T-helper 9 cell (primary cell): ENCODE data around the gene CLNS1A.
"Not testable (repeated sequence)": the region's sequence is repeated elsewhere in the genome, so short reads cannot be mapped to it uniquely, and the experiment has no call there.

ENCODE experiments used
- DNase-seq: peaks from one replicate; pipeline ENCODE4 v3.0.0-alpha.2; 2020
- total RNA-seq, 2 donors: gene quantifications; one replicate each; lab custom pipeline; 2026; lab: John Stamatoyannopoulos, UW

Gene CLNS1A
- 69.7 to 106 reads per million in 2 donors for total RNA-seq

DNA sequence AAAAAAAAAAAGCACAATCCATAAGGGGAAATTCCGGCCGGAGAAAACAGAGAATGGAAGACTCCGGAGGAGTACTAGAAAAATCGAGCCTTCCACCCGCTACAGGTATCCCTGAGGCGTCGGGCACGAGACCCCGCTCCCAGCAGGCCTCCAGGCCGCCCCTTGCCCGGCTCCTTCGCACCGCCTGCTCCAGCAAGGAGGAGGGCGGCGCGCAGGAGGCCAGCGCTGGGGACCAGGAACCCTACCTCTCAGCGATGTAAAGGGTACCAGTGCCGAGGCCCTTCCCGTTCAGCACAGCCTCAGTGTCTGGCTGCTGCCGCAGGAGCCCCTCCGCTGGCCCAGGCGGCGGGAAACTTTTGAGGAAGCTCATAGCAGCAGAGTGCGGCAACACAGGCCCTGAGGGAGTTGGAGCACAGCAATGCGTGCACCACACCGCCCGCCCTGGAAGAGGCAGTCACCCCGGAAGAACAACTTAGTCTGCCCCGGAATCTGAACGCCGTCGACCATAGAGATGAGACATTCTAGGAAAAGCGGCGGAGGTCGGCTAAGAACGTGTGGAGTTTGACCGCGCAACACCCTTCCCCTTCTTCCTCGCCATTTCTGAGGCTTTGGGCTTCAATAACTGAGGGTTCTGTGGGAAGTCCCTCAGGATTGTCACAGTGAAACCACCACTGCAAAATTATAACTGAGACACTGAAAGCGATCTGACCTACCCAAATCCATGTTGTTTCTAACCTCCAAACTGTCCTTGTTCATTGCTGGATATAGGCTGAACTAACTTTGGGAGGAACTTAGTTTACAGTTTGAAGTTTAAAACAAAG is at the start of gene CLNS1A:
Gene CLNS1A (minus strand): TSS at position 450 of the 821 bp plus-strand sequence. CDS start 80 bp downstream, at position 370.
- DNase-seq, result peak; percentile 60

GRCh38 chr11:77687088-77687487 is 49.5 kb upstream of the CLNS1A start:
- DNase-seq, result no peak

DNA sequence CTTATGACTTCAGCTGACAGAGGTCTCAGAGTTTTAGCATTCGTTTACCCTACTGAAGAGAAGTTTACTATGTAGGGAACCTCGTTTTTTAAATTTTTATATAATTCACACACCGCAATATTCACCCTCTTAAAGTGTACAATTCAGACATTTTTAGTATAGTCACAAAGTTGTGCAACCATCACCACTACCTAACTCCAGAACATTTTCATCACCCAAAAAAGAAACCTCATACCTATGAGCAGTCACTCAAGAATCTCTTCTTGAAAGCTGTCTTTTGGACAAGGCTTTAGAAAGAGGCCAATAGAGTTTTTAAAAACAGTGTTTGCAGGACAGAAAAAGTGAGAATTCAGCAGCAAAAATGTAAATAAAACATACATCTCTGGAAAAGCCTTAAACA is 39.5 kb upstream of the CLNS1A start:
- DNase-seq, result no peak

GRCh38 chr11:77672264-77672663 is 34.7 kb upstream of the CLNS1A start:
- no peak for DNase-seq

DNA sequence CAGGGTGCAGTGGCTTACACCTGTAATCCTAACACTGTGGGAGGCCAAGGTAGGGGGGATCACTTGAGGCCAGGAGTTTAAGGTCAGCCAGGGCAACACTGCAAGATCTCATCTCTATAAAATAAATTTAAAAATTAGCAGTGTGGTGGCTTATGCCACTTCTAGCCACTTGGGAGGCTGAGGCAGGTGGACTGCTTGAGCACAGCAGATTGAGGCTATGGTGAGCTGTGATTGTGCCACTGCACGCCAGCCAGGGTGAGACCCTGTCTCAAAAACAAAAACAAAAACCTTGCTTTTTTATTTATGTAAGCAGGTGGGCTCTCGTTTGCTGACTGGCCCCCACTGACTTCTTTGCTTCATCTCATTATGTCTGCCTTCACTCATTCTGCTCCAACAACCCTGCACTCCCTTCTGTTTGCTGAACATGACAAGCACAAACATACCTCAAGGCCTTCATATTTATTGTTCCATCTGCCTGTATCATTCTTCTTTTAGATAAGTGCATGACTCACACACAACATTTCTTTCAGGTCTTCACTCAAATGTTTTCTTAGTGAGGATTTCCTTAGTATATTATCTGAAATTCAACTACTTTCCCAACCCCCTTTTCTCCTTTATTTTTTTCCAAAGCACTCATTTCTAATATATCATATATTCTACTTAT is 32.4 kb upstream of the CLNS1A start:
- DNase-seq, result no peak

GRCh38 chr11:77668760-77669159 is 31.2 kb upstream of the CLNS1A start:
- DNase-seq, result no peak

DNA sequence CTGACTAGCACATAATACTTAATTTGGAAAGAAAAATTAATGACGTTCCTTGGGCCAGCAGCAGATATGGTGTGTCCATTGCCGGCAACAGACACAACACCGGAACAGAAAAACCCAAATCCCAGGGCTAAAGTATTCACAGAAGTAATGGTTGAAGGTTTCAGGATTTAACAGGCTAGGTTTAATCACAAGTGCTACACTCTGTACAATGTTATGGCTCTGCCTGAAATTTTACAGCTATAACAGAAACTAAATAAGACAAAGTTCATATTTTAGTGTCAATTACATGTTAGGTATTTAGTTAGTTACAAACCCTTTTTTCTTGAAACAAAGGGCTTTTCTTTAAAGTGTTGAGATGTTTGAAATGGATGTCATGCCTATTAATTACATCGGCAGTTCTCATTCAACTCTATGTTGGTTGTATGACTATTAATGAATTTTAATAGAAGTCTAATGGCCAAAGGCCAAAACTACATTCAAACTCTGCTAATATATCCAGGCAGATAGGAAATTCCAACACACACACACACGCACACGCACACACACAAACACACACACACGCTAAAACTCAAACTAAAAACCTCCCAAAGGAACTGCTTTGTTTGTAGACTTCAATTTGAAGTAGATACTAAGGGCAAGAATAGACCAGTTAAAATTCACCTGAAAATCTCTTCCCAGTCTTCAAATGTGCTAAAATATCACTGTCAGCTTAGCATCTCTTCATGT is 27.8 kb upstream of the CLNS1A start:
- no peak for DNase-seq

- no peak for DNase-seq
Measured at GRCh38 chr11:77661670-77662069, 24.1 kb upstream of the CLNS1A start.

- DNase-seq, result no peak
Measured at GRCh38 chr11:77660947-77661346, 23.4 kb upstream of the CLNS1A start.

GRCh38 chr11:77658213-77659013 is 20.8 kb upstream of the CLNS1A start:
- no peak for DNase-seq

GRCh38 chr11:77656362-77656761 is 18.8 kb upstream of the CLNS1A start:
- DNase-seq, result no peak

- DNase-seq, result no peak
Measured at GRCh38 chr11:77654770-77655434, 17.3 kb upstream of the CLNS1A start.

DNA sequence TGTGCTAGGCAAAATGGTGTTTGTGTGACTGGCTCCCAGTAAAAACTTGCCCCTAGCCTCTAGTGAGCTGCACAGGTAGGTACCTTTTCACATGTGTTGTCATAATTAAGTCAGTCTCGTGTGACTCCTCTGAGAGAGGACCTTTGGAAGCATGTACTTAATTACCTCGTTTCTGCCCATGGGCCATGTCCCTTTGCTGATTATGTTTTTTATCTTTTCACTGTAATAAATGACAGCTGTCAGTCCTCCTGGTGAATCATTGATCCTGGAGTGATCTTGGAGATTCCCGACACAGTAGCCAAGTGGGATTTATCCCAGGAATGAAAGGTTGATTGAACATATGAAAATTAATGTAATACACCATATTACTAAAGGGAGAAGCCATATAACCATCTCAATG is 12.5 kb upstream of the CLNS1A start:
- DNase-seq, result no peak

DNA sequence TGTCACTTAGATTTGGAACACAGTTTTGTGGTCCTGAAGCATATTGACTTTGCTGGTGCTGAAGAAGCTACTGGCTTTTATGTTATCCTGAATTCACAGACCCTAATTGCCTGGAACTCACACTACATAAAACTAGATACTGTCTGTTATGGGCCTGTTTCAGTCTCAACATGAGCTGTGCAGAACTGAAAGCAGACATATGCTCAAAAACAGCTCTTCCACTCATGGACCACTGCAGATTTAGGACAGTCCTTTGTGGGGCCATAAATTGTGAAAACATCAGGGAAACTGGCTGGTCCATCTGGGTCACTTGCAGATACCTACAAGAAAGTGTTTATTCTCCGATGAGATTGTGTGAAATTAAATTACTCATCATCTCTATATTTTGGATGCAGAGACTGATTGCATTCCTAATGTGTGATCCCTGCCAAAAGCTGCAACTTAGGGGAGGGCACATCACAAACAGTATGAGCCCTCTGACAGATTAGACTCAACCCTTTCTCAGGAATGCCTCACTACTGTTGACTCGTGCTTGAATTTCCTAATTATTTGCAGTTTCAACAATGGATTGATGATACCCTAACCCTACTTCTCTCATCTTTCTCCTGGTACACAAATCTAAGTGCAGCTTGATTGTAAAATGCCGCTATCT is 10.2 kb upstream of the CLNS1A start:
- no peak for DNase-seq

GRCh38 chr11:77644887-77645286 is 7.3 kb upstream of the CLNS1A start:
- no peak for DNase-seq

GRCh38 chr11:77642228-77642627 is 4.6 kb upstream of the CLNS1A start:
- DNase-seq, result no peak

- no peak for DNase-seq
Measured at GRCh38 chr11:77636731-77637344, 756 bp downstream of the CLNS1A start.

DNA sequence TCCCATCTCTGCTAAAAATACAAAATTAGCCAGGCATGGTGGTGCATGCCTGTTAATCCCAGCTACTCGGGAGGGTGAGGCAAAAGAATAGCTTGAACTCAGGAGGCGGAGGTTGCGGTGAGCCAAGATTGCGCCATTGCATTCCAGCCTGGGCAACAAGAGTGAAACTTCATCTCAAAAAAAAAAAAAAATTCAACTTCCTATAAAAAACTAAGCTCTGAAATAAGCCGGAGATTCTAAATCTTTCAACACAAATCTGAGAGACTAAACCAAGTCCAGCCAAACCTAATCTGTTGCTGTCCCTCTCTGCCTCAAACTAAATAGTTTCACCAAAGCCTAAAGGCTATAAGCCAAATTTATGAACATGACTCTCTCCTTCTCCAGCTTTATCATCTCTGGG is 3.7 kb downstream of the CLNS1A start:
- not testable (repeated sequence) for DNase-seq

GRCh38 chr11:77630157-77630710 is 7.4 kb downstream of the CLNS1A start:
- DNase-seq, result no peak

DNA sequence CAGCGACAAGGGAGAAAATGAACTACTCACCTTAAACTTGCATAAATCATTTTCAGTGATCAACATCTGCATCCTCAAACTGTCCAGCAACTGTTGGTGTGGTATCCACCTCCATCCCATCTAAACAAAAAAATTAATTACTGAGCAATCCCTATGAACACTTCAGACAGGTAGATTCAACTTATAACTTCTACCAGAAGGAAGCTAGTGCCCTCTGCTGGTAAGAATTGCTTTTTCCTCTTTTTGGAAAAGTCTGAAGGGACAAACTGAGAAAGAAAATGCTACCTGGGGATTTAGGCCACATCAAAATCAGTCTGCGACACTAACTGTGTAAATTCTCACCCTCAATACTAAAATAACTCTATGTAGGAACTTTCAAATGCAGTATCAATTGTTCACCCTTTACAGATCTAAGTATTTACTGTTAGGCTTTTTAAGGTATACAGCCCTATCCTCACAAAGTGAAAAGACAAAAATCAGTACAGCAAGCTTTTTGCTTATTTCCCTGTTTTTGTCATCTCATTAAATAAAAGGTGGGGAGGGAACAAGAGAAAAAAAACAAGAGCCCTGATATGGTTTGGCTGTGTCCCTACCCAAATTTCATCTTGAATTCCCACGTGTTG is 17.9 kb downstream of the CLNS1A start:
- no peak for DNase-seq
